B cell (primary cell): ENCODE data around the gene ST6GALNAC5. TPM values are rescaled to one million over a fixed set of nuclear protein-coding genes. Genes with fewer than 3 reads are reported as not detected.

Experiments
- ATAC-seq: fragments of 200-7000 bp; cut with Tn5 transposase; one replicate; pipeline ENCODE4 v1.10.0; 2021; ENCODE audit warnings: low read depth, mild to moderate bottlenecking, moderate number of reproducible peaks, moderate library complexity
- CTCF ChIA-PET: fragments of 350-600 bp; sonication (Branson Sonifier 250); formaldehyde crosslinking; loops from one replicate; lab custom pipeline; 2021; ENCODE audit warnings: antibody characterized with exemption, inconsistent platforms; lab: Charles Lee
- POLR2A ChIA-PET: fragments of 350-600 bp; sonication (Branson Sonifier 250); formaldehyde crosslinking; loops from one replicate; lab custom pipeline; 2021; ENCODE audit warnings: antibody characterized with exemption; lab: Charles Lee
- DNase-seq: peaks from one replicate; pipeline ENCODE4 v3.0.0; 2013
- H2AFZ ChIP-seq: 2 replicates; pipeline ENCODE4 v1.6.1; 2012; ENCODE audit warnings: mild to moderate bottlenecking, low read depth, low read length; ENCODE audit not compliant: insufficient read depth, poor library complexity, severe bottlenecking
- H3K27ac ChIP-seq, 2 donors: 1 replicate in 1 of 2; 2 replicates in 1 of 2; pipeline ENCODE4 v1.5.1; 2012 to 2013; ENCODE audit warnings: low read length in 2 of 2, mild to moderate bottlenecking in 2 of 2, moderate library complexity in 1 of 2
- H3K27me3 ChIP-seq, 4 experiments: fragments of 200-600 bp in 1 of 4; sonication (generic) in 1 of 4; replicated peaks in 1 of 4; 1 replicate in 2 of 4; 2 replicates in 2 of 4; pipeline versions ENCODE4 v1.6.1 to v1.7.0; 2013 to 2016; ENCODE audit warnings: low read length in 3 of 4, mild to moderate bottlenecking in 2 of 4, mixed read lengths in 1 of 4, moderate library complexity in 1 of 4; ENCODE audit not compliant: insufficient read depth in 4 of 4, control insufficient read depth in 3 of 4; ENCODE audit errors: control extremely low read depth in 1 of 4
- H3K36me3 ChIP-seq, 2 experiments: replicated peaks in 1 of 2; 1 replicate in 1 of 2; 2 replicates in 1 of 2; pipeline versions ENCODE4 v1.6.1 to v1.7.1; 2013; ENCODE audit warnings: low read length in 1 of 2; ENCODE audit not compliant: insufficient read depth in 2 of 2, control insufficient read depth in 1 of 2; ENCODE audit errors: control extremely low read depth in 1 of 2, extremely low read depth in 1 of 2
- H3K4me1 ChIP-seq, 2 donors: fragments of 200-600 bp in 1 of 2; sonication (generic) in 1 of 2; 1 replicate in 1 of 2; 2 replicates in 1 of 2; pipeline versions ENCODE4 v1.5.1 to v1.6.1; 2013 to 2017; ENCODE audit warnings: low read length in 2 of 2; ENCODE audit not compliant: control insufficient read depth in 2 of 2, insufficient read depth in 2 of 2
- H3K4me2 ChIP-seq: replicated peaks from 2 replicates; pipeline ENCODE3; 2012; ENCODE audit warnings: mild to moderate bottlenecking, low read depth, low read length; ENCODE audit not compliant: poor library complexity, severe bottlenecking
- H3K4me3 ChIP-seq, 5 experiments: fragments of 200-600 bp in 1 of 5; sonication (generic) in 1 of 5; 1 replicate in 3 of 5; 2 replicates in 2 of 5; pipeline versions ENCODE4 v1.5.1 to v1.7.0; 2011 to 2016; ENCODE audit warnings: low read length in 4 of 5, mild to moderate bottlenecking in 4 of 5, low read depth in 2 of 5, control low read depth in 1 of 5, moderate library complexity in 1 of 5; ENCODE audit not compliant: insufficient read depth in 1 of 5; ENCODE audit errors: control extremely low read depth in 1 of 5, extremely low read depth in 1 of 5
- H3K79me2 ChIP-seq: fragments of 200-600 bp; sonication (generic); one replicate; pipeline ENCODE4 v1.6.0; 2016; ENCODE audit warnings: low read length; ENCODE audit not compliant: control insufficient read depth, insufficient read depth
- H3K9ac ChIP-seq: fragments of 200-600 bp; sonication (generic); 2 replicates; pipeline ENCODE4 v1.6.1; 2017; ENCODE audit warnings: mild to moderate bottlenecking, low read length, moderate library complexity
- H3K9me3 ChIP-seq, 3 donors: one replicate each; pipeline versions ENCODE4 v1.6.1 to v1.7.1; 2013; ENCODE audit warnings: low read length in 2 of 3; ENCODE audit not compliant: control insufficient read depth in 2 of 3, insufficient read depth in 1 of 3; ENCODE audit errors: control extremely low read depth in 1 of 3
- H4K20me1 ChIP-seq: 2 replicates; pipeline ENCODE4 v1.6.0; 2012; ENCODE audit warnings: mild to moderate bottlenecking, low read length; ENCODE audit not compliant: insufficient read depth, control insufficient read depth, poor library complexity, severe bottlenecking
- H3K27ac Mint-ChIP-seq: one replicate; pipeline ENCODE4 v1.8.0; 2021; ENCODE audit warnings: mixed read lengths
- H3K27me3 Mint-ChIP-seq: one replicate; pipeline ENCODE4 v1.8.0; 2021; ENCODE audit warnings: mixed read lengths
- H3K4me1 Mint-ChIP-seq: one replicate; pipeline ENCODE4 v1.8.0; 2021; ENCODE audit warnings: mixed read lengths
- H3K4me3 Mint-ChIP-seq: one replicate; pipeline ENCODE4 v1.8.0; 2021; ENCODE audit warnings: mixed read lengths
- H3K9me3 Mint-ChIP-seq: one replicate; pipeline ENCODE4 v1.8.0; 2022; ENCODE audit warnings: mixed read lengths; ENCODE audit not compliant: insufficient read depth
- EZH2 ChIP-seq: IDR thresholded peaks from 2 replicates; pipeline ENCODE4 v1.6.1; 2012; ENCODE audit warnings: borderline replicate concordance, low read depth, mild to moderate bottlenecking, moderate library complexity, low read length; ENCODE audit not compliant: insufficient read depth, poor library complexity, severe bottlenecking
- WGBS: methylation state at CpG from one replicate; pipeline ENCODE4 v1.1.5; 2013; ENCODE audit warnings: missing lambda C conversion rate; ENCODE audit not compliant: insufficient coverage; 5-methylcytosine and 5-hydroxymethylcytosine counted together
- intact Hi-C: fragments of 100-400 bp; cut with micrococcal nuclease; formaldehyde crosslinking; loops from one replicate; pipeline ENCODE4 v1.10.0; 2022
- polyA plus RNA-seq: library from polyadenylated mRNA; depleted of rRNA; stranded (reverse); fragments of >200 nt; gene quantifications from 2 replicates; pipeline ENCODE4 v1.2.3, GENCODE V29; 2012
- total RNA-seq, 2 donors: library from RNA; stranded (reverse); fragments of 120-200 nt in 1 of 2; gene quantifications; 1 replicate in 1 of 2; 2 replicates in 1 of 2; pipeline versions ENCODE4 v1.2.3 to v1.2.4, GENCODE V29; 2013 to 2022
- TF ChIP-seq, protein P1 (sequence below): fragments of 200-600 bp; IDR thresholded peaks from one replicate; pipeline ENCODE4 v1.8.0; 2022; ENCODE audit warnings: antibody characterized with exemption, mild to moderate bottlenecking

The ST6GALNAC5 gene
- total and polyA plus RNA-seq, 2 donors (not counting 1 experiment from before 2014, with no cell fraction given): not detected

GRCh38 chr1:77048615-77049005 lies 181.3 kb downstream of the ST6GALNAC5 start:
- no peaks in the 10 kb centered on the region for H4K20me1 ChIP-seq
- H3K9me3 ChIP-seq: no peaks in the 10 kb centered on the region
- H2AFZ ChIP-seq: no peak overlapping the region
- H3K27ac ChIP-seq: no peak overlapping the region
- H3K79me2 ChIP-seq: no peaks in the 10 kb centered on the region
- no peak for ATAC-seq
- no peak overlapping the region for H3K9ac ChIP-seq
- intact Hi-C loops: no loop called here
- WGBS: no CpG with 5 or more reads among the region's 1 CpG
- no peak overlapping the region for H3K4me2 ChIP-seq
- ChIA-PET CTCF (no interaction called here), POLR2A (no interaction called here)
- no peak overlapping the region for H3K27ac Mint-ChIP-seq
- H3K27me3 ChIP-seq: no peaks in the 10 kb centered on the region
- no peaks in the 10 kb centered on the region for H3K9me3 Mint-ChIP-seq
- H3K27me3 Mint-ChIP-seq: peaks cover 7% of the 10 kb centered on the region
- H3K36me3 ChIP-seq: no peaks in the 10 kb centered on the region
- H3K4me3 ChIP-seq: no peak overlapping the region
- TF ChIP-seq, protein P1, sequence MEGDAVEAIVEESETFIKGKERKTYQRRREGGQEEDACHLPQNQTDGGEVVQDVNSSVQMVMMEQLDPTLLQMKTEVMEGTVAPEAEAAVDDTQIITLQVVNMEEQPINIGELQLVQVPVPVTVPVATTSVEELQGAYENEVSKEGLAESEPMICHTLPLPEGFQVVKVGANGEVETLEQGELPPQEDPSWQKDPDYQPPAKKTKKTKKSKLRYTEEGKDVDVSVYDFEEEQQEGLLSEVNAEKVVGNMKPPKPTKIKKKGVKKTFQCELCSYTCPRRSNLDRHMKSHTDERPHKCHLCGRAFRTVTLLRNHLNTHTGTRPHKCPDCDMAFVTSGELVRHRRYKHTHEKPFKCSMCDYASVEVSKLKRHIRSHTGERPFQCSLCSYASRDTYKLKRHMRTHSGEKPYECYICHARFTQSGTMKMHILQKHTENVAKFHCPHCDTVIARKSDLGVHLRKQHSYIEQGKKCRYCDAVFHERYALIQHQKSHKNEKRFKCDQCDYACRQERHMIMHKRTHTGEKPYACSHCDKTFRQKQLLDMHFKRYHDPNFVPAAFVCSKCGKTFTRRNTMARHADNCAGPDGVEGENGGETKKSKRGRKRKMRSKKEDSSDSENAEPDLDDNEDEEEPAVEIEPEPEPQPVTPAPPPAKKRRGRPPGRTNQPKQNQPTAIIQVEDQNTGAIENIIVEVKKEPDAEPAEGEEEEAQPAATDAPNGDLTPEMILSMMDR: no peak
- TF ChIP-seq EZH2: no peak
- H3K4me1 Mint-ChIP-seq: no peaks in the 10 kb centered on the region
- no peaks in the 10 kb centered on the region for H3K4me1 ChIP-seq
- H3K4me3 Mint-ChIP-seq: no peak overlapping the region
- no peak for DNase-seq

- no peaks in the 10 kb centered on the region for H3K4me1 Mint-ChIP-seq
- no peak for ATAC-seq
- no peaks in the 10 kb centered on the region for H3K27me3 ChIP-seq
- POLR2A ChIA-PET: no interaction called here
- no peaks in the 10 kb centered on the region for H4K20me1 ChIP-seq
- intact Hi-C loops: no loop called here
- no peak overlapping the region for H3K4me3 ChIP-seq
- no peak overlapping the region for H3K27ac ChIP-seq
- no peaks in the 10 kb centered on the region for H3K36me3 ChIP-seq
- no CpG with 5 or more reads among the region's 1 CpG for WGBS
- no peaks in the 10 kb centered on the region for H3K9me3 Mint-ChIP-seq
- H3K79me2 ChIP-seq: no peaks in the 10 kb centered on the region
- TF ChIP-seq, protein P1: no peak
- TF ChIP-seq EZH2: no peak
- H3K4me1 ChIP-seq: no peaks in the 10 kb centered on the region
- no peak overlapping the region for H2AFZ ChIP-seq
- peaks cover 5% of the 10 kb centered on the region for H3K27me3 Mint-ChIP-seq
- no peak overlapping the region for H3K4me3 Mint-ChIP-seq
- no peak overlapping the region for H3K4me2 ChIP-seq
- no peak overlapping the region for H3K9ac ChIP-seq
- CTCF ChIA-PET: no interaction called here
- no peak for DNase-seq
- H3K27ac Mint-ChIP-seq: no peak overlapping the region
- H3K9me3 ChIP-seq: no peaks in the 10 kb centered on the region
These were observed 184.1 kb downstream of the ST6GALNAC5 start for GRCh38 chr1:77051425-77051824.
